ENCODE measurements around the gene RAP1A. TPM values are rescaled to one million over a fixed set of nuclear protein-coding genes. Genes with fewer than 3 reads are reported as not detected.

The RAP1A gene
- total and polyA plus RNA-seq, 5 donors from 2014 or later = 72.8 to 143 (median 83.1) TPM

GRCh38 chr1:111599781-111600693 lies 19.6 kb upstream of the RAP1A start:
- peak overlapping the region; percentile 81 to 94 (median 91) for H3K27ac Mint-ChIP-seq
- no peaks in the 10 kb centered on the region for H3K36me3 ChIP-seq (ENCODE audit: control insufficient read depth, insufficient read depth, low read length)
- peaks cover 59 to 99% (median 90%) of the 10 kb centered on the region in 4 donors for H3K4me1 Mint-ChIP-seq
- H3K36me3 Mint-ChIP-seq = no peaks in the 10 kb centered on the region
- peaks cover 99% of the 10 kb centered on the region for H3K4me1 ChIP-seq (ENCODE audit: control insufficient read depth, insufficient read depth, low read length, poor library complexity, severe bottlenecking)
- H3K9me3 ChIP-seq (ENCODE audit: control insufficient read depth in 2 of 2, low read length in 2 of 2) = no peaks in the 10 kb centered on the region
- H3K27me3 ChIP-seq (ENCODE audit: control insufficient read depth, insufficient read depth, low read length) = no peaks in the 10 kb centered on the region
- DNase-seq = no peak
- peak overlapping the region; percentile 69 for H3K4me3 ChIP-seq (ENCODE audit: low read depth, low read length)
- peak overlapping the region; percentile 49 to 72 (median 67) for H3K4me3 Mint-ChIP-seq
- H3K9me3 Mint-ChIP-seq = peaks cover 0 to 1% (median 0%) of the 10 kb centered on the region in 7 donors
- peak overlapping the region; percentile 69 for H3K27ac ChIP-seq (ENCODE audit: insufficient read depth, low read length, poor library complexity, severe bottlenecking)
- no peak for ATAC-seq (ENCODE audit: low read depth in 2 of 2)
- no peaks in the 10 kb centered on the region for H3K27me3 Mint-ChIP-seq

GRCh38 chr1:111600886-111601386 lies 18.7 kb upstream of the RAP1A start:
- Histone ChIP-seq H3K4me3 (ENCODE audit: low read depth, low read length) (peak overlapping the region; percentile 69), H3K9me3 (ENCODE audit: control insufficient read depth in 2 of 2, low read length in 2 of 2) (no peaks in the 10 kb centered on the region)
- peak; percentile 21 to 28 for ATAC-seq (ENCODE audit: low read depth in 2 of 2)

GRCh38 chr1:111602302-111602701 lies 17.3 kb upstream of the RAP1A start:
- H3K36me3 Mint-ChIP-seq = no peaks in the 10 kb centered on the region
- Histone ChIP-seq H3K4me3 (ENCODE audit: low read depth, low read length) (peak overlapping the region; percentile 6), H3K9me3 (ENCODE audit: control insufficient read depth in 2 of 2, low read length in 2 of 2) (no peaks in the 10 kb centered on the region), H3K36me3 (ENCODE audit: control insufficient read depth, insufficient read depth, low read length) (no peaks in the 10 kb centered on the region), H3K4me1 (ENCODE audit: control insufficient read depth, insufficient read depth, low read length, poor library complexity, severe bottlenecking) (peaks cover 94% of the 10 kb centered on the region), H3K27ac (ENCODE audit: insufficient read depth, low read length, poor library complexity, severe bottlenecking) (peak overlapping the region; percentile 77), H3K27me3 (ENCODE audit: control insufficient read depth, insufficient read depth, low read length) (no peaks in the 10 kb centered on the region)
- peaks cover 0 to 1% (median 0%) of the 10 kb centered on the region in 7 donors for H3K9me3 Mint-ChIP-seq
- H3K27ac Mint-ChIP-seq = peak overlapping the region; percentile 77 to 96 (median 94)
- no peaks in the 10 kb centered on the region for H3K27me3 Mint-ChIP-seq
- peaks cover 51 to 92% (median 75%) of the 10 kb centered on the region in 4 donors for H3K4me1 Mint-ChIP-seq
- ATAC-seq (ENCODE audit: low read depth in 2 of 2) (no peak), DNase-seq (no peak)
- peak overlapping the region in 1 of 4 donors; percentile 49 for H3K4me3 Mint-ChIP-seq

More at GRCh38 chr1:111600886-111601386, 18.7 kb upstream of the RAP1A start:
- peak overlapping the region; percentile 69 for H3K27ac ChIP-seq (ENCODE audit: insufficient read depth, low read length, poor library complexity, severe bottlenecking)
- peak overlapping the region; percentile 81 to 94 (median 91) for H3K27ac Mint-ChIP-seq
- H3K27me3 Mint-ChIP-seq = no peaks in the 10 kb centered on the region
- H3K4me1 Mint-ChIP-seq = peaks cover 59 to 99% (median 86%) of the 10 kb centered on the region in 4 donors
- H3K36me3 Mint-ChIP-seq = no peaks in the 10 kb centered on the region
- H3K4me1 ChIP-seq (ENCODE audit: control insufficient read depth, insufficient read depth, low read length, poor library complexity, severe bottlenecking) = peaks cover 99% of the 10 kb centered on the region
- no peaks in the 10 kb centered on the region for H3K36me3 ChIP-seq (ENCODE audit: control insufficient read depth, insufficient read depth, low read length)
- peaks cover 0 to 1% (median 0%) of the 10 kb centered on the region in 7 donors for H3K9me3 Mint-ChIP-seq
- no peaks in the 10 kb centered on the region for H3K27me3 ChIP-seq (ENCODE audit: control insufficient read depth, insufficient read depth, low read length)
- DNase-seq = peak in 1 of 3 donors; percentile 82
- peak overlapping the region; percentile 49 to 72 (median 67) for H3K4me3 Mint-ChIP-seq

GRCh38 chr1:111602974-111603373 lies 16.6 kb upstream of the RAP1A start:
- peaks cover 88% of the 10 kb centered on the region for H3K4me1 ChIP-seq (ENCODE audit: control insufficient read depth, insufficient read depth, low read length, poor library complexity, severe bottlenecking)
- H3K27me3 ChIP-seq (ENCODE audit: control insufficient read depth, insufficient read depth, low read length) = no peaks in the 10 kb centered on the region
- Mint-ChIP-seq H3K4me1 (peaks cover 44 to 86% (median 68%) of the 10 kb centered on the region in 4 donors), H3K36me3 (no peaks in the 10 kb centered on the region), H3K27ac (peak overlapping the region; percentile 77 to 96 (median 94)), H3K9me3 (peaks cover 0 to 1% (median 0%) of the 10 kb centered on the region in 7 donors), H3K27me3 (no peaks in the 10 kb centered on the region), H3K4me3 (peak overlapping the region; percentile 49 to 93 (median 69))
- ATAC-seq (ENCODE audit: low read depth in 2 of 2) = no peak
- DNase-seq = peak in 1 of 3 donors; percentile 40
- H3K9me3 ChIP-seq (ENCODE audit: control insufficient read depth in 2 of 2, low read length in 2 of 2) = no peaks in the 10 kb centered on the region
- H3K27ac ChIP-seq (ENCODE audit: insufficient read depth, low read length, poor library complexity, severe bottlenecking) = peak overlapping the region; percentile 77
- H3K4me3 ChIP-seq (ENCODE audit: low read depth, low read length) = peak overlapping the region; percentile 70
- H3K36me3 ChIP-seq (ENCODE audit: control insufficient read depth, insufficient read depth, low read length) = no peaks in the 10 kb centered on the region

- peaks cover 38 to 76% (median 59%) of the 10 kb centered on the region in 4 donors for H3K4me1 Mint-ChIP-seq
- no peaks in the 10 kb centered on the region for H3K36me3 ChIP-seq (ENCODE audit: control insufficient read depth, insufficient read depth, low read length)
- peak overlapping the region; percentile 49 to 93 (median 69) for H3K4me3 Mint-ChIP-seq
- no peaks in the 10 kb centered on the region for H3K27me3 Mint-ChIP-seq
- no peaks in the 10 kb centered on the region for H3K36me3 Mint-ChIP-seq
- no peaks in the 10 kb centered on the region for H3K9me3 ChIP-seq (ENCODE audit: control insufficient read depth in 2 of 2, low read length in 2 of 2)
- ATAC-seq (ENCODE audit: low read depth in 2 of 2) (peak; percentile 98 to 99), DNase-seq (peak; percentile 57 to 95 (median 83))
- H3K27ac Mint-ChIP-seq = peak overlapping the region; percentile 77 to 96 (median 94)
- H3K27ac ChIP-seq (ENCODE audit: insufficient read depth, low read length, poor library complexity, severe bottlenecking) = peak overlapping the region; percentile 77
- peaks cover 78% of the 10 kb centered on the region for H3K4me1 ChIP-seq (ENCODE audit: control insufficient read depth, insufficient read depth, low read length, poor library complexity, severe bottlenecking)
- peaks cover 0 to 1% (median 0%) of the 10 kb centered on the region in 7 donors for H3K9me3 Mint-ChIP-seq
- H3K4me3 ChIP-seq (ENCODE audit: low read depth, low read length) = peak overlapping the region; percentile 70
- no peaks in the 10 kb centered on the region for H3K27me3 ChIP-seq (ENCODE audit: control insufficient read depth, insufficient read depth, low read length)
Observed at GRCh38 chr1:111603979-111604378, 15.6 kb upstream of the RAP1A start.

- Histone ChIP-seq H3K27me3 (ENCODE audit: control insufficient read depth, insufficient read depth, low read length) (no peaks in the 10 kb centered on the region), H3K36me3 (ENCODE audit: control insufficient read depth, insufficient read depth, low read length) (no peaks in the 10 kb centered on the region), H3K9me3 (ENCODE audit: control insufficient read depth in 2 of 2, low read length in 2 of 2) (no peaks in the 10 kb centered on the region), H3K27ac (ENCODE audit: insufficient read depth, low read length, poor library complexity, severe bottlenecking) (peak overlapping the region; percentile 77), H3K4me1 (ENCODE audit: control insufficient read depth, insufficient read depth, low read length, poor library complexity, severe bottlenecking) (peaks cover 69% of the 10 kb centered on the region), H3K4me3 (ENCODE audit: low read depth, low read length) (peak overlapping the region; percentile 70)
- H3K4me3 Mint-ChIP-seq = peak overlapping the region in 3 of 4 donors; percentile 49 to 74 (median 64)
- ATAC-seq (ENCODE audit: low read depth in 2 of 2) (no peak), DNase-seq (no peak)
- peak overlapping the region; percentile 77 to 96 (median 94) for H3K27ac Mint-ChIP-seq
- peaks cover 0 to 1% (median 0%) of the 10 kb centered on the region in 7 donors for H3K9me3 Mint-ChIP-seq
- peaks cover 4% of the 10 kb centered on the region for H3K27me3 Mint-ChIP-seq
- peaks cover 36 to 68% (median 54%) of the 10 kb centered on the region in 4 donors for H3K4me1 Mint-ChIP-seq
- H3K36me3 Mint-ChIP-seq = no peaks in the 10 kb centered on the region
Observed at GRCh38 chr1:111604931-111605330, 14.7 kb upstream of the RAP1A start.

GRCh38 chr1:111605576-111605975 lies 14.0 kb upstream of the RAP1A start:
- ATAC-seq (ENCODE audit: low read depth in 2 of 2) = no peak
- H3K9me3 ChIP-seq (ENCODE audit: control insufficient read depth in 2 of 2, low read length in 2 of 2) = no peaks in the 10 kb centered on the region
- H3K4me1 ChIP-seq (ENCODE audit: control insufficient read depth, insufficient read depth, low read length, poor library complexity, severe bottlenecking) = peaks cover 62% of the 10 kb centered on the region
- peak overlapping the region; percentile 77 for H3K27ac ChIP-seq (ENCODE audit: insufficient read depth, low read length, poor library complexity, severe bottlenecking)
- H3K36me3 ChIP-seq (ENCODE audit: control insufficient read depth, insufficient read depth, low read length) = no peaks in the 10 kb centered on the region
- no peak overlapping the region for H3K4me3 ChIP-seq (ENCODE audit: low read depth, low read length)
- peak overlapping the region; percentile 87 to 96 (median 94) for H3K27ac Mint-ChIP-seq
- H3K27me3 ChIP-seq (ENCODE audit: control insufficient read depth, insufficient read depth, low read length) = no peaks in the 10 kb centered on the region
- H3K4me3 Mint-ChIP-seq = peak overlapping the region in 1 of 4 donors; percentile 12
- DNase-seq = no peak
- peaks cover 0 to 1% (median 0%) of the 10 kb centered on the region in 7 donors for H3K9me3 Mint-ChIP-seq
- H3K36me3 Mint-ChIP-seq = no peaks in the 10 kb centered on the region
- H3K27me3 Mint-ChIP-seq = peaks cover 4% of the 10 kb centered on the region
- H3K4me1 Mint-ChIP-seq = peaks cover 32 to 63% (median 49%) of the 10 kb centered on the region in 4 donors

All from CD4-positive, CD25-positive, alpha-beta regulatory T cell (primary cell).